A172 (cell line): ENCODE results near the gene LHFPL3. TPM values are rescaled to one million over a fixed set of nuclear protein-coding genes. Genes with fewer than 3 reads are reported as not detected.
"Not testable (repeated sequence)": the region's sequence is repeated elsewhere in the genome, so short reads cannot be mapped to it uniquely, and the experiment has no call there.

ENCODE experiments used
- DNase-seq: peaks from one replicate; pipeline ENCODE4 v3.0.0-alpha.2; 2015; ENCODE audit warnings: low spot score
- total RNA-seq: library from RNA; depleted of rRNA; stranded (reverse); fragments of >200 nt; shearing (Covaris generic); gene quantifications from 2 replicates; pipeline ENCODE4 v1.2.3, GENCODE V29; 2014; rRNA removed

LHFPL3 gene
- not detected in 2 replicates for total RNA-seq

DNA sequence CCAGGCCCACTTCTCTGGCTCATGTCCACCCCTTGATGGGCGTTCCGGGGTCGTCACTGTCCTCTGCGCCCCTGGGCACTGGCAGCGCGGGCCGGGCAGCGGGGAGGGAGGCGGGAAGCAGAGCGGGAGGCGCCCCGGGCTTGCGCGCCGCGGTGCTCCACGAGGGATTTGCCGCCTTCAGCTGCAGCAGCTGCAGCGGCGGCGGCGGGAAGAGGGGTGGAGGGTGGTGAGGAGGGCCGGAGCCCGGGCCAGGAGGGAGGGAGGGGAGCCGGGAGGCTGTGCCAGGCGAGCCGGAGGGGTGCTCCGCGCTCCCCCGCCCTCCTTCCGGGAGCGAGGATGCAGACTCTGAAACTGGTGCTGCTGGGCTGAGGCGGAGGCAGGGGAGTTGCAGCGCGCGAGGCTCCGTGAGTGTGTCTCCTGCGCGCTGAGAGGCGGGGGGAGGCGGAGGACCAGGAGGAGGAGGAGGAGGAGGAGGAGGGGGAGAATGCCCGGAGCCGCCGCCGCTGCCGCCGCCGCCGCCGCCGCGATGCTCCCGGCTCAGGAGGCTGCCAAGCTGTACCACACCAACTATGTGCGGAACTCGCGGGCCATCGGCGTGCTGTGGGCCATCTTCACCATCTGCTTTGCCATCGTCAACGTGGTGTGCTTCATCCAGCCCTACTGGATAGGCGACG lies at the start of gene LHFPL3:
Gene LHFPL3, plus strand, starts transcription at position 308 of the 674 bp plus-strand sequence.
- no peak for DNase-seq

DNA sequence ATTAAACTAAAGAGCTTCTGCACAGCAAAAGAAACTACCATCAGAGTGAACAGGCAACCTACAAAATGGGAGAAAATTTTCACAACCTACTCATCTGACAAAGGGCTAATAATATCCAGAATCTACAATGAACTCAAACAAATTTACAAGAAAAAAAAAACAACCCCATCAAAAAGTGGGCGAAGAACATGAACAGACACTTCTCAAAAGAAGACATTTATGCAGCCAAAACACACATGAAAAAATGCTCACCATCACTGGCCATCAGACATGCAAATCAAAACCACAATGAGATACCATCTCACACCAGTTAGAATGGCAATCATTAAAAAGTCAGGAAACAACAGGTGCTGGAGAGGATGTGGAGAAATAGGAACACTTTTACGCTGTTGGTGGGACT lies 46.7 kb upstream of the LHFPL3 start:
- DNase-seq: not testable (repeated sequence)

DNA sequence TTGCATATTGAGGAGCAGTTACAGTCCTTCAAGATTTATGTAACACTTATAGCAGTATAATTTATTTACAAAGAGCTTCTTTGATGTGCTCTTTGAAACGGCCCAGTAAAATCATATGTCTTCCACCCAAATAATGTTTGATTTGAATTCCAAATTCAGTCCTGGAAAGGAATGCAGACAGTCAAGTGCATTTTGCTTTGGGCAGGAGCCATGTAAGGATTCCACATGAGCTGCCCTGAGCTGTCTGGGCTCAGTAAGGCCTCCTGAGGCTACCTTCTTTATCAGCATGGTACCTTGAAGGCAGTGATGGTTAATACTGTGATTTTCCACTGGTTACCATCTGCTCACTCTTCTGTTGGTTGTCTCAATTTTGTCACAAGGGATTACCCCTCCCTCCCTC lies 41.6 kb upstream of the LHFPL3 start:
- DNase-seq: no peak

DNA sequence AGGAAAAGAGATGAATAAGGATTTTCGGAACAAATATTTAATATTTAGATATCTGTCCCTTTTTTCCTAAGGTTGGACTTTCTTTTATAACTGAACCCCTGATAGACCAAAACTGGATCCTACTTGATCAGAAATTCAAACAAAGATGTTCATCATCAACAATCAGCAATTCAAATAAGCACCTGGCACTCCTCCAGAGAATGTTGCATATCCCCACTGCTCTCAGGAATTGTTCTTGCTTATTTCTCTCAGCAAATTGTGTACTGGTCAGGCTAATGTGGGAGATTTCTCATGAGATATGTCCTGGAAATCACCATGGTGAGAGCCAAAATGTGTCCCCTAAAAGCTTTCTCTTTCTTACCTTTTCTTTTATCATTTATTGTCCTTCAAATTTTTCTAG lies 40.3 kb upstream of the LHFPL3 start:
- DNase-seq: no peak

DNA sequence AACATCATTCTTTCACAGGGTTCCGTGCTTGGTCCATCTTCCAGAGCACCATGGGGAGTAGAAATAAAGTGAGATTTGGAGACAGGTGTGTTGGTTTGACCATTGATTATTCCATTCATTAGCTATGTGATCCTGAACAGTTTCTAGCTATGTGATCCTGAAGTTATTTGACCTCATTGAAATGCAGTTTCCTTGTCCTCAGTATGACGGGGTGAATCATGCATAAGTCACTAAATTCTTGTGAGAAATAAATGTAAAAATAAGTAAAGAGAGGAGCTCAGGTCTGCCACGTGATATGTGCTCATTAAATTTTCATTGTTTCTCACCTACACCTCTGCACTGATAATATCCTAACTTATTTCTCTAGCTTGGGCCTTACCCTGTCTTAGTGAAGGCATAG lies 34.1 kb upstream of the LHFPL3 start:
- DNase-seq: no peak

DNA sequence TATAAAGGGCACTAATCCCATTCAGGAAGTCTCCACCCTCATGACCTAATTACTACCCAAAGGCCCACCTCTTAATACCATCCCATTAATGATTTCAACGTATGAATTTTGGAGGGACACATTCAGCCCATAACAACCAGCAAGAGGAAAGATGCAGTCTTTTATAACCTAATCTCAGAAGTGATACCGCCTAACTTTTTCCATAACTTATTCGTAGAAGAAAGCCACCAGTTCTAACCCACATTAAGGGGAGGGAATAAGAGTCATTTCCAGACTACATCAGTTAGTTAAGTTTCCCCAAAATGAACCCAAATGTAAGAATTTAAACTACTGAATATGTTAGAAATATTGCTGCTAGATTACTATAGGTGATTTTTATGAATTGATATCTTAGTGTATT lies 32.1 kb upstream of the LHFPL3 start:
- DNase-seq: no peak

DNA sequence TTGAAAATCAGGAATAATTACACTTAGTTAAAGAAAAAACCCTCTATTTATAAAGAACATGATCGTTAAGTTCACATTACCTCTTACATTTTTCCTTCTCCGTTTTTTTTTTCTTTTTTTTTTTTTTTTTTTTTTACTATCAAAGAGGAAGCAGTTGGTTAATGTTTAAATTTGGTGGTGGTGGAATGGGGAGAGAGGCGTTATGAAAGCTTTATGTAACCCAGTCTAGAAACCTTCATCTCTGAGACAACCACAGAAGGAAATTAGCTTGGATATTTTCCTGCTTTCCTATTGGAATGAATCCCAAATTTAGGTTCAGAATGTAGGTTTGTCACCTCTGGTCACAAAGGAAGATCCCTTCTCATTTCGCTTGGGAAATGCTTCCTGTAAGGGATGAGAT lies 31.5 kb upstream of the LHFPL3 start:
- no peak for DNase-seq

DNA sequence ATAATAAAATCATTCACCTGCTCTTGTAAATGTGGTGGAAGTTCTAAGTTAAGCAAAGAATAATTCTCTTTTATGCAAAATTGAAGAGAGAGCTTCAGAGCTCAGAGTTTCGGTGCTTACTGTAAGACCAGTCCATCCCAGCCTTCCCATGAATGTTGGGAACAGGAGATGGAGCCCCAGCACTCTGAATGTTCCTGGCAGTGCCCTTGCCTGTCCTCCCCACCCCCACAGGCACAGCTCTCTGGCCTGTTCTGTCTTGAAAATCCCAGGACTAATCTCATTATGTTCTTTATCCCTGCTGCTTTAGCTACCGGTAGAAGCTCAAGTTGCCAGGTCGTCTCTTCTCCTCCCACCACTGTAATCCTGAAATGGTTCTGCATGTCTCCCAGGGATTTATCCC lies 29.1 kb upstream of the LHFPL3 start:
- no peak for DNase-seq

DNA sequence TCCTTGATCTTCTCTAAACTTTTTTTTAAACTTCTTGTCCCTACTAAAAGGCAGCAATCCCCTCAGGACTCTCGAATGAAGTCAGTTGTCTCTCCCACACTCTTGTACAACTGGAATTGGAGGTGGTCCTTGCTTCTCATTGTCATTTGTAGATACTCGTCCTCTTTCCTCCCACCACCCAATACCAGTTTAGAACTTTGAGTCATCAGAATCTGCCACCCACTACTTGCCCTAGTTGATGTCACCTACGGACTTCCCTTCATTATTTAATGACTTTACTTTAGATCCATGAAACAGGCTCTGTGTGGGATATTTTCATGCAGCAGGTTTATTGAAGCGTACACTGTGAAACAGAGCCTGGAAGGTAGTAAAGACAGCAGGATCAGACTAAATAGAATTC lies 28.6 kb upstream of the LHFPL3 start:
- no peak for DNase-seq

DNA sequence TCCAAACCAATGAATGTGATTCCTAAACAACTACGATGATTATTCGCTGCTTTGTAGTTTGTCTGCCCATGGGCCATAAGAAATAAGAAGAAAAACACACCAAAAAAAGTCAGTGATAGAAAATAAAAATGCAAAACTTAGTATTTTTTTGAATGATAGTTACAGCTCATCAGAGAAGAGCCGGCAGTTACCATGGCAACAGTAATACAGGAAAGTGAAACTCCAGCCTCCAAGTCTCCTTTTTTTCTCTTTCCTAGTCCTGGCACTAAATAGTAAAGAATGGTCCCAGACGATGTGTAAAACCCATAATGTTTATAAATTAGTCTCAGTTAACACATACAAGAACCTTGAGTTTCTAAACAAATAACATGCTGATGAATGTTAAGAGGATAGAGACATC lies 21.6 kb upstream of the LHFPL3 start:
- DNase-seq: no peak

DNA sequence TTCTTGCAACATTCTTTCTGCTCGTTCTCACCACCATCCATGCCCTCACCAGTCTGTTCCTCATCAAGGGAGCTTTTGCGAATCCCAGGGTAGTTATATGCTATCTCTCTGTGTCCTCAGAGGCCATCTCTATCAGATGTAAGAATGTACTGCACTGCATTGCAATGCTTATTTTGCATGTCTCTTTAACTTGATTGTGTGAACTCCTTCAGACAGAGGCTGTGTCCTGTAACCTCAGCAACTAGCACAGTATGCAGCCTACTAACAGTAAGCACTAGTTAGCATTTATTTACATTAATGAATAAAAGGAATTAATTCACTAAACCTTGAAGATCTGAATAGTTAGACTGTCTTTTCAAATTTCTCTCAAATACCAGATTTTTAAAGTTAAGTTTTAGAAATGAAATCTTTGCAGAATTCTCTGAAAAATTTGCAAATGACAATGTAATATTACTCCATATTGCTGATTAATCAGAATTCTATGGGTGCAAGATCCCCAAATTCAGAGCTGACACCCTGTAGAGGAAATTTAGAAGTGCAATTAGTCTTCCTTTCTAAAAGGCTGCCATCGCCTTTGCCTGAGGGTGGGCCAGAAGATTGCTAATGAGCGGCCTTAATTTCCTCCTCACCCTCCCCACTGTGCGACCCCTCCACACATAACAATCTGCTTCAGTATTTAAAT lies 10.3 kb upstream of the LHFPL3 start:
- no peak for DNase-seq

DNA sequence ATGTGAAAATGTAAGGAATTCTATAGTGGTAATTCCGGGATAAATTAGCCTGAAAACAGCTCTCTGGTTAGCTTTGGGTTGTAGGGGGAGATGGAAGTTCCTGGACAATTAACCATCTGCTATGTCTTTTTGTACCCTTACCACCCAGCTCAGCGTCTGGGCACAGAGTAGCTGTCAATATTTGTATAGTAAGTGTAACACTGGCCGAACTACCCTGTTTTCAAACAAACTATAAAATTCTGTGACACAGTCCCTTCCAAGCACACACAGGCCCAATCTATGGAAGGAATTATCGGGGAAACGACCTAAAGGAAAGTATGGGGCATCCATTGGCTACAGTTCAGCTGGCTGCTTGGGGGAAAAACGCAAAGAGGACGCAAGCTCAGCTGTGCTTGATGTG lies 869 bp upstream of the LHFPL3 start:
- no peak for DNase-seq

DNA sequence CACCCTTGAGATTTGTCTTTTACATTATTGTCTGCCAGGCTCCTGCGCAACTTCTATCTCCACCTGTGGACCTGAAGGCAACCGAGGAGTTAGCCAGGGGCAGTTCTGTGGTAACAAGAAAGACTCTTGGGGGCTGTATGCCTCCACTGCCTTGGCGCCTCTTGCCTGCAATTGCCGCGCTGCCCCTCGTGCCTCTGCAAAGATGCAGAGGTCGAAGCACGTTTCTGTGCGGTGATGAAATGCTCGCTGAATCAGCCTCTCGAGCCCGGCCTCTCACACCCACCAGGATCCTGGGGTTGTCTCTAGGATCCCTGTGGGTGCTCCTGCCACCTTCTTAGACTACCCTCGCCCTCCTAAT lies 486 bp upstream of the LHFPL3 start:
- DNase-seq: no peak

DNA sequence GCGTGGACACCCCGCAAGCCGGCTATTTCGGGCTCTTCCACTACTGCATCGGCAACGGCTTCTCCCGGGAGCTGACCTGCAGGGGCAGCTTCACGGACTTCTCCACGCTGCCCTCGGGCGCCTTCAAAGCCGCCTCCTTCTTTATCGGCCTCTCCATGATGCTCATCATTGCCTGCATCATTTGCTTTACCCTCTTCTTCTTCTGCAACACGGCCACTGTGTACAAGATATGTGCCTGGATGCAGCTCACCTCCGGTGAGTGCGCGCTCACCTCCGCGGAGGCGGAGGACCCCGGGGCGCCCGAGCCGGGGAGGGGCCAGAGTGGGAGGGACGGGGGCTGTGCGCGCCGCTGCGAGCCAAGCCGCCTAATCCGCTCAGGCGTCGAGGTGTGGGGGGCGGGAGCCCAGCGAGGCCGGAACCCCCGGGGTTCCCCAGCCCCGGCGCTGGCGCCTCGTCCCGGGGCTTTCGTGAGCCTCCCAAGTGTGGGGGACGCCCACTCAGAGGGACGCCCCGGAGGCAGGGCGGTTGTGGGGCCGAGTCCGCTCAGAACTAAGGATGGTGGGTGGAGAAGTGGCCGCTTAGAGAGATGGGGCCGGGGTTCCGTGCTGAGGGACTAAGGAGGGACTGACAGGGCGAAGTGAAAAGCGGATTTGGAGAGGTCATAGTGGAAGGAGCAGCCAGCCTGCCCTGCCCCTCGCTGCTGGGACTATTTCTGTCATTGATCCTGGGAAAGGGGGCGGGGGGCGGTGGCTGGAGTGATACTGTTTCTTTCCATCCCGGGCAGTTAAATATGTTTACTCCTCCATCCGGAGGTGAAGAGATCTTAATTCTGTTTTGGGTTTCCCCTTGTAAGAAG lies 795 bp downstream of the LHFPL3 start:
- no peak for DNase-seq

DNA sequence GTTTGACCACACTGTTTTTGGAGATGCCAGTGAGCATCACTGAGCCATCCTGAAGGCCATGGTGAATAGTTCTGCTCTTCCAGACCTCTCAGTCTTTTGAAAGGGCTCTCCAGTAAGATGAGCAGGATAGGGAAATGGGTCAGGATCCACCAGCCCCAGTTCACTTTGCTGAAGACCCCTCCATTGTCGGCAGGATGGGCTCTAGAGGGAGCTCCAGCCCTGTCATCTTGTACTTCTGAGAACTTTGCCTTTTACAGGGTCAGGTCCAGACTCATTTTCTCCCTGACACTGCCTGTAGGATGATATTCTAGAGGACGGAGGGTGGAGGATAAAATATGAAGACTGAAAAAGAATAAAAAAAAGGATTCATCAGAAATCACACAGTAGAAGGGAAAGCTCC lies 13.1 kb downstream of the LHFPL3 start:
- DNase-seq: no peak

DNA sequence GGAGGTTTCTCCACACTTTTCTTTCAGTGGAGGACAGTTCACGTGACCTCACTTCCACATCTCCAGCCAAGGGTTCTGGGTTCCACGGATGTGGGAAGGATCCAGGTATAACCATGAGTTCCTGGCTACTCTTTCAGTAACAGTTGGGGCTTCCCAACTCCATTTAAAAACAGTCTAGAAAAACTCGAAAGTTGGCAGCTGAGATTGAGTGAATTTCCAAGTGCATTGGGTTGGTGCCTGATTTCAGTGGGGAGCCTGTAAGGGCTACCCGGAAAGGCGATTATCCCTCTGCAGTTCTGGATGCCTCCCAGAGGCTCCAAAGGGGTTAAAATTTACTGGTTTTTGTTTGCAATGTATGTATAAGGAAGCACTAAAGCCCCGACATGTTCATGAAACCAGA lies 24.3 kb downstream of the LHFPL3 start:
- no peak for DNase-seq

DNA sequence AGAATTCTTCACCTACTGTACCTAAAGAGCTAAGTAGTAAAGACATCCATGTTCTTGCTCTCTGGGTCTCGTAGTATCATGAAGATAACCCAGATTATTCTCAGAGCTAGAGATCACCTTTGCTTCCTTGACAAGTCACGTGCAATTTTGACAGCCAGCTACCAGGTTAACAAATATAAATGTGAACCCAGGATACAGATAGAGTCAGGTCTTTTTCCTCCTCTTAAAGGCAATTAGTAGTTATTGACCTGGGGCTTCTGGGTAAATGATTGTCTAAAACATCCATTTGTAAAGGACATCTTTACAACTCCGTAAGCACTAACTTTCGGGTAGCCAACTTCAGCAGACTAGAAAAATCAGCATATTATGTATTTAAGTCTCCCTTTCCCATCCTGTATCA lies 28.8 kb downstream of the LHFPL3 start:
- no peak for DNase-seq

DNA sequence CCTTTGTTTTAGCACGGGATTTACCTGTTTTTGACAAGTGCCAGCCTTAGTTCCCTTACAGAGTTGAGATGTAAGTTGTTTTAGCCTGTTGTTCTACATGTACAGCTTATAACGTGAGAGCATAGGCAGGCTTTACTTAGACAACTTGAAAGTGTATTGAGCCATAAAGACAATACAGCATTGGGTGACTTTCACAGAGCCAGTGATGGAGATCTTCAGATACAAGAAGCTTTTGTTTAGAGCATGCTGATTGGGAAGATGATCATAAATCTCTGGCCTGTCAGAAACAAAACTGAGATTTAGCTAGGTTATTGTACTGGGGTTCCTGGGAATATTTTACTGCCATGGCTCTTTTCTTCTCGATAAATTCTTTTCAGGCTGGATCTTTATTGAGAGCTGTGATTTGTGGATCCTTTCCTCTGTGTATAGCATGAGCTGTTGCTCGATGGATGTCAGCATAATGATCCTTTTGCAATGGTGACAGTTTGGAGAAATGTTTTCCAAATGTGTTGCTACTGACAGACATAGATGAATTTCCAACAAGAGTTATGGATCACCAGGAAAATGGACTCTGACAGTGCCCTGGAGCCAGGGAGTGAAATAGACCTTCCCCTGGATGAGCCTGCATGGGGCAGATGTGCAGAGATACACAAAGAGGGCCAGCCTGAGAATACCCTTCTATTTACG lies 30.2 kb downstream of the LHFPL3 start:
- no peak for DNase-seq

DNA sequence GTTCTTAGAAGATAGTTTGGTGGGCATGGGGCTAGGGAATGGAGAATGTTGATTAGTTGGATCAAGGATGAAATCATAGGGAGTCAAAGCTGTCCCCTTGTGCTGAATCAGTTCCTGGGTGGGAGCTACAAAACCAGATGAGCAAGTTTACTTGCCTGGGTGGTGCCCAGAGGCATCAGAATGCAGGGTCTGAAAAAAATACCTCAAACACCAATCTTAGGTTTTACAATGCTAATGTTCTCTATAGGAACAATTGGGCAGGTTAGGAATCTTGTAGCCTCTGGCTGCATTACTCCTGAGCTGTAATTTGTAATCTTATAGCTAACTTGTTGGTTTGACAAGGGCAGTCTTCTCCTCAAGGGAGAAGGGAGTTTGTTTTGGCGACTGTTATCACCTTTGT lies 34.4 kb downstream of the LHFPL3 start:
- DNase-seq: no peak

DNA sequence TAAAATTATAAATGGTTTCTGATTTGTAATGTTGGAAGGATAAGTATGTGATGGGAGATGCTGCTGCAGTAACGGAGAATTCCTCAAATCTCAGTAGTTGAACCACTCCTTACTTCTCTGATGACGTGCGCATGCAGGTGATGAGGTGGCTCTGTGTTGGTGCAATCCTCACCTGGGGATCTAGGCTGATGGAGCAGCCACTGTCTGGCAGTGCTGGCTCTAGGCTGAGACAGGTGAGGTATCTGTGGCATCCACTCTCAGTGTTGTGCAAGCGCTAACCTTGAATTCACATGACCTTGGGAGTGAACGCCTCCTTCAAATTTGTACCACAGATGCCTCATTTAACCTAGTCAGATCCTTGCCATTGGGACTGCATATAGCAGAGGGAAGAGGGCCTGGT lies 35.0 kb downstream of the LHFPL3 start:
- DNase-seq: no peak

DNA sequence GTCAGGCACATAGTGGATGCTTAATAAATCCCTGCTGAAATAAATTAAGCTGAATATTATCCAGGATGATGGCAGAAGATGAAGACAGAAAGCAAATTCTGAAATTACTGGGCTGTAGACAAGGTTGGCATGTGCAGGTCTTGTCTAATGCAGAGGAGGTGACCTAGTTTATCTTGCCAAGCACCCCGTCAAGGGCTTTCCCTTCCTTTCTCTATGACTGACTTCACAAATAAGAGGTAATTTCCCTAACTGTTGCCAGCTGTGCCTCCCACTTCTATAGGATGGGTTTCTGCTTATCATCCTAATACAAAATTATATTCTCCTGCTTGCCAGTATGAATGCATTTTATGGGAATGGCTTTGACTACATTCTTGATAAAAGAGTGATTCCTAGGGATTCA lies 38.0 kb downstream of the LHFPL3 start:
- DNase-seq: no peak

DNA sequence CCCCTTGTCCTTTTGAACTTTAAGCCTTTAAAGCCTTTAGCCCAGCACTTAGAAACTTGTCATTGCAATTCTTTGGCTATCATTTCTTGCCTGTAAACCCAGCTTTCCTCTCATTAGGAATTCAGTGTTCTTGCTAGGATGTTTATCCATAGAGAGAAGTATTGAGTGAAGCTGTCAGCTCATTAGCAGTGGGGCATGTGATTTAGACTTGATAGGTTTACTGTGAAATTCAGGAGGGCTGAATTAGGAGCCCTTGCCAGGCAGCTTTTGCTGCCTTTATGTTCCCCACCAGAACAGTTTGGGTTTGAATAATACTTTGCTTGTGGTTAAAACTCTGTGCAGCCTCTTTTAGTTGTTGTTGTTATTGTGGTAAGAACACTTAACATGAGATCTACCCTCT lies 39.5 kb downstream of the LHFPL3 start:
- no peak for DNase-seq
